DOHH2 (cell line): Measurements from ENCODE around the gene LINGO3.

Experiments
- H3F3A ChIP-seq: fragments of 200-600 bp; sonication (generic), shearing (Covaris generic); 2 replicates; pipeline ENCODE4 v1.6.0; 2016; ENCODE audit warnings: antibody characterized with exemption, mild to moderate bottlenecking; ENCODE audit not compliant: control insufficient read depth, insufficient read depth
- H3K27ac ChIP-seq: fragments of 200-600 bp; sonication (generic); 2 replicates; pipeline ENCODE4 v1.5.1; 2014; ENCODE audit warnings: low read depth, mild to moderate bottlenecking, low read length, moderate library complexity
- H3K27me3 ChIP-seq: fragments of 200-600 bp; sonication (generic); 2 replicates; pipeline ENCODE4 v1.6.1; 2014; ENCODE audit warnings: mild to moderate bottlenecking, low read length, mixed read lengths; ENCODE audit not compliant: control insufficient read depth
- H3K36me3 ChIP-seq: fragments of 200-600 bp; sonication (generic); 2 replicates; pipeline ENCODE4 v1.6.1; 2014; ENCODE audit warnings: mild to moderate bottlenecking, low read length, moderate library complexity, mixed read lengths; ENCODE audit not compliant: control insufficient read depth
- H3K4me1 ChIP-seq: fragments of 200-600 bp; sonication (generic); 2 replicates; pipeline ENCODE4 v1.6.1; 2014; ENCODE audit warnings: mild to moderate bottlenecking, low read length, mixed read lengths; ENCODE audit not compliant: control insufficient read depth
- H3K4me2 ChIP-seq: fragments of 200-600 bp; sonication (generic); 2 replicates; pipeline ENCODE4 v1.6.0; 2014; ENCODE audit warnings: mild to moderate bottlenecking, low read length, moderate library complexity
- H3K4me3 ChIP-seq: fragments of 200-600 bp; sonication (generic); 2 replicates; pipeline ENCODE4 v1.5.1; 2014; ENCODE audit warnings: mild to moderate bottlenecking, low read length, mixed read lengths
- H3K79me2 ChIP-seq: fragments of 200-600 bp; sonication (generic); 2 replicates; pipeline ENCODE4 v1.6.1; 2014; ENCODE audit warnings: mild to moderate bottlenecking, low read length, mixed read lengths; ENCODE audit not compliant: control insufficient read depth
- H3K9me2 ChIP-seq: fragments of 200-600 bp; sonication (generic); replicated peaks from 2 replicates; pipeline ENCODE4 v1.6.1; 2014; ENCODE audit warnings: mild to moderate bottlenecking, low read length, mixed read lengths; ENCODE audit not compliant: control insufficient read depth
- H3K9me3 ChIP-seq: fragments of 200-600 bp; sonication (generic); 2 replicates; pipeline ENCODE4 v1.6.1; 2014; ENCODE audit warnings: antibody characterized with exemption, low read length, mixed read lengths; ENCODE audit not compliant: control insufficient read depth, insufficient read depth
- H4K20me1 ChIP-seq: fragments of 200-600 bp; sonication (generic); 2 replicates; pipeline ENCODE4 v1.6.0; 2014; ENCODE audit warnings: low read depth, mild to moderate bottlenecking, antibody characterized with exemption, low read length, moderate library complexity; ENCODE audit not compliant: control insufficient read depth, insufficient read depth
- EZH2phosphoT487 ChIP-seq: fragments of 200-600 bp; sonication (generic); IDR thresholded peaks from 2 replicates; pipeline ENCODE4 v1.6.1; 2017; ENCODE audit warnings: borderline replicate concordance, mild to moderate bottlenecking, antibody characterized with exemption, low read length, moderate library complexity, mixed read lengths
- TF ChIP-seq, protein P1 (sequence below): fragments of 200-600 bp; sonication (generic); IDR thresholded peaks from one replicate; pipeline ENCODE4 v1.5.1; 2014; ENCODE audit warnings: antibody characterized with exemption, mild to moderate bottlenecking, low read depth, low read length; ENCODE audit not compliant: poor library complexity, severe bottlenecking

The LINGO3 gene

DNA sequence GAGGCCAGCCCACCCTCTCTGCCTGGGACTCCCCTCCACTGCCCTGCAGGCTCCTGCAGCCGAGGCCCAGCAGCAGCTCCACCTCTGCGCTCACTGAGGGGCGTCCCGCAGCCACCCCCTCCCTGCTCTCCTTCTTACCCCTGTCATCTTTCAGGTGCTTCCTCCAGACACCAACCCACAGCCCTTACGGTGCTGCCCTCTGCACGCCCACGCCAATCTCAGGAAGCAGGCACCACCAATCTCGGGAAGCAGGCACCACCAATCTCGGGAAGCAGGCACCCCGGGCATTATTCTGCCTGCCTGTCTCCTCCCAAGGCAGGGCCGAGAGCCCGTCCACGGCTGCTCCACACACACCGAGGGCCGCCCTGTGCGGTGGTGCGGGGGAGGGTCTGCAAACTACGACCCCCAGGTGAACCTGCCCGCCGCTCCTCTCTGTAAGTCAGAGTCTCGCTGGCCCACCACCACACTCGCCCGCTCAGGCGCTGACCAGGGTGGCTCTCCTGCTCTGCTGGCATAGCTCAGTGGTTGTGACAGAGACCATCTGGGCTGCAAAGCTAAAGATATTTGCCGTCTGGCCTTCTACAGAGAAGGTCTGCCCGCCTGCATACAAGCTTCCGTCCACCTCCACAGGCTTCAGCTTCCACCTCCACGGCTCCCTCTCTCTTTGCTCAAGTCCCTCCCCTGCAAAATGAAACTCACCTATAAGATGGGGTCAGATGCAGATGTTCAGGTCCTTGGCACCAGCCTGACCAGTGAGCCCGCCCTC lies 17.5 kb upstream of the LINGO3 start:
- Histone ChIP-seq H3K9me3 (no peaks in the 10 kb centered on the region), H3K27me3 (no peaks in the 10 kb centered on the region), H3K27ac (peak overlapping the region; percentile 56), H3K79me2 (peaks cover 66% of the 10 kb centered on the region), H3K4me3 (peak overlapping the region; percentile 57), H3K36me3 (peaks cover 65% of the 10 kb centered on the region), H3K4me1 (peaks cover 49% of the 10 kb centered on the region), H3F3A (no peaks in the 10 kb centered on the region), H4K20me1 (peaks cover 6% of the 10 kb centered on the region), H3K9me2 (no peaks in the 10 kb centered on the region), H3K4me2 (peak overlapping the region; percentile 66)
- no peak for TF ChIP-seq EZH2phosphoT487
- TF ChIP-seq, protein P1, sequence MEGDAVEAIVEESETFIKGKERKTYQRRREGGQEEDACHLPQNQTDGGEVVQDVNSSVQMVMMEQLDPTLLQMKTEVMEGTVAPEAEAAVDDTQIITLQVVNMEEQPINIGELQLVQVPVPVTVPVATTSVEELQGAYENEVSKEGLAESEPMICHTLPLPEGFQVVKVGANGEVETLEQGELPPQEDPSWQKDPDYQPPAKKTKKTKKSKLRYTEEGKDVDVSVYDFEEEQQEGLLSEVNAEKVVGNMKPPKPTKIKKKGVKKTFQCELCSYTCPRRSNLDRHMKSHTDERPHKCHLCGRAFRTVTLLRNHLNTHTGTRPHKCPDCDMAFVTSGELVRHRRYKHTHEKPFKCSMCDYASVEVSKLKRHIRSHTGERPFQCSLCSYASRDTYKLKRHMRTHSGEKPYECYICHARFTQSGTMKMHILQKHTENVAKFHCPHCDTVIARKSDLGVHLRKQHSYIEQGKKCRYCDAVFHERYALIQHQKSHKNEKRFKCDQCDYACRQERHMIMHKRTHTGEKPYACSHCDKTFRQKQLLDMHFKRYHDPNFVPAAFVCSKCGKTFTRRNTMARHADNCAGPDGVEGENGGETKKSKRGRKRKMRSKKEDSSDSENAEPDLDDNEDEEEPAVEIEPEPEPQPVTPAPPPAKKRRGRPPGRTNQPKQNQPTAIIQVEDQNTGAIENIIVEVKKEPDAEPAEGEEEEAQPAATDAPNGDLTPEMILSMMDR = no peak

DNA sequence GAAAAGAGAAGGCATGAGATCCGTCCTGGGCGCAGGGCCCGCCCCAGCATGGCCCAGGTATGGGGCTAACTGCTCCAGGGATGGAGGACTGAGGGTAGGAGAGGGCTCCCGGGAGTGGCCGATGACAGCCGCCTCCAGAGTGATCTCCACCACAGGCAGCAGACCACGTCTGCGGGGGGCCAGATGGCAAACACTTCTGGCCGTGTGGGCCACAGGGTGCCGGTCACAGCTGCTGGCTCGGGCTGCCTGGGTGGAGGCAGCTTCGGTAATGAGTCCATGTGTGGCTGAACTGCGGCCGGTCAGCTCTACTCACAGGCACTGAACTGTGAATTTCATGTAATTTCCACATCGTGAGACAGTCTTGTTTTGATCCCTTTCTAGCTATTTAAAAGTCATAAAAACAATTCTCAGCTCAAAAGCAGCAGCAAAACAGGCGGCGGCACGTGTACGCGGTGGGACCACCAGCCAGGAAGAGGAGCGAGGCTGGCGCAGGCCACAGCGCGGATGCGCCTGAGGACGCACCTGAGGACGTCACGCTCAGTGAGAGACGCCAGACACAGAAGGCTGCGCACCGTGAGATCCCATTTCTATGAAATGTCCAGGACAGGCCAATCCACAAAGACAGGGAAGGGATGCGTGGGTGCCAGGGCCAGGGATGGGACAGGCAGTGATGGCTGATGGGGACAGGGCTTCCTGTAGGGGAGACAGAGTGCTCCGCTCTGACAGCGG lies 16.4 kb upstream of the LINGO3 start:
- TF ChIP-seq, protein P1 = no peak
- TF ChIP-seq EZH2phosphoT487 = no peak
- peak overlapping the region; percentile 56 for H3K27ac ChIP-seq
- no peaks in the 10 kb centered on the region for H3K9me3 ChIP-seq
- H4K20me1 ChIP-seq = peaks cover 6% of the 10 kb centered on the region
- H3K79me2 ChIP-seq = peaks cover 55% of the 10 kb centered on the region
- H3K27me3 ChIP-seq = no peaks in the 10 kb centered on the region
- H3K4me2 ChIP-seq = peak overlapping the region; percentile 66
- H3F3A ChIP-seq = no peaks in the 10 kb centered on the region
- H3K4me3 ChIP-seq = peak overlapping the region; percentile 57
- H3K4me1 ChIP-seq = peaks cover 46% of the 10 kb centered on the region
- peaks cover 65% of the 10 kb centered on the region for H3K36me3 ChIP-seq
- H3K9me2 ChIP-seq = no peaks in the 10 kb centered on the region

DNA sequence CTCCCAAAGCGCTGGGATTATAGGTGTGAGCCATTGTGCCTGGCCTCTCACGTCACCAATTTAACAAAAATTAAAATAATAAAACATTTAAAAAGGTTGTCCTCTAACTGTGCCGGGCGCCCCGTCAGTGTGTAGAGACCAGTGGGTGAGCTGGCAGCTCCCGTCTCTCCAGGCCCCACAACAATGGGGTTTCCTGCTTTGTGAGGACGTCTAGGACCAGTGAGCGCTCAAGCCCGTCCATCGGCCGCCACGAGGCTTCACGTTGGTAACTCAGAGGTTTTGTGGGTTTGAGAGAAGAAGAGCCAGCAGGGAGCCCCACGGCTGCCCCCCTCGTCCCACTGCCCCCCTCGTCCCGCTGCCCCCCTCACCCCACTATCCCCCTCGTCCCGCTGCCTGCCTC lies 15.8 kb upstream of the LINGO3 start:
- no peak for TF ChIP-seq EZH2phosphoT487
- TF ChIP-seq, protein P1 = no peak
- Histone ChIP-seq H3K4me2 (peak overlapping the region; percentile 66; the same call in 1 of the 2 replicates), H3K27ac (peak overlapping the region; percentile 56), H3K4me1 (peaks cover 51% of the 10 kb centered on the region), H3K79me2 (peaks cover 48% of the 10 kb centered on the region), H3K4me3 (no peak overlapping the region), H3F3A (0 out of 2 replicates have a peak, but pooled peaks cover 3% of the 10 kb centered on the region), H3K9me2 (no peaks in the 10 kb centered on the region), H3K9me3 (no peaks in the 10 kb centered on the region), H3K36me3 (peaks cover 60% of the 10 kb centered on the region), H4K20me1 (peaks cover 6% of the 10 kb centered on the region), H3K27me3 (no peaks in the 10 kb centered on the region)
